Measurements from ENCODE around the gene LIMCH1.
"Not testable (repeated sequence)": the region's sequence is repeated elsewhere in the genome, so short reads cannot be mapped to it uniquely, and the experiment has no call there.

LIMCH1 gene

DNA sequence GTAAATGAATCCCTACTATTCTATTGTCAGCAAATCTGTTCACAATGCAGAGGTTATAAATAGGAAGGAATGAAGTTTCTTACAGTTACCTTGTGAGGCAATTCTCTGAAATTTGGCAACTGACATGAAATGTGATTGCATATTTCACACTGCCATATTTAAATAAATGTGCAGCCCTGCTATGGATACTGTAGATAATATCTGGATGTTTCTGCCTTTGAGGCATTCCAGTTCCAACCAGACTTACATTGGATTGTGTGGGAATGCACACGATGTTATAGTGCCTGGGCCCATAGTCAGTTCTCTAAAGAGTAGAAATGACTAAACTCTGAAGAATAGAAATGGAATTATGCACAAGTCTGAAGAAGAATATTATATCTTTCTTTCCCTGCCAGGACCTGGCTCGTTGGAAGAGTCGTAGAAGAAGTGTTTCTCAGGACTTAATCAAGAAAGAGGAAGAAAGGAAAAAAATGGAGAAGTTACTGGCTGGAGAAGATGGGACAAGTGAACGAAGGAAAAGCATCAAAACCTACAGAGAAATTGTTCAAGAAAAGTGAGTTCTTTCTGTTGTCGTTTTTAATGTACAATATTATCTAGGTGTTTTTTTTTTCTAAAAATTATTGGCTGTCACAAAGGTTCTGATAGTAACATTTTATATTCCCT lies 107.9 kb downstream of the LIMCH1 start:
- no peak for DNase-seq

GRCh38 chr4:41646862-41647261 lies 108.9 kb downstream of the LIMCH1 start:
- DNase-seq = no peak

DNA sequence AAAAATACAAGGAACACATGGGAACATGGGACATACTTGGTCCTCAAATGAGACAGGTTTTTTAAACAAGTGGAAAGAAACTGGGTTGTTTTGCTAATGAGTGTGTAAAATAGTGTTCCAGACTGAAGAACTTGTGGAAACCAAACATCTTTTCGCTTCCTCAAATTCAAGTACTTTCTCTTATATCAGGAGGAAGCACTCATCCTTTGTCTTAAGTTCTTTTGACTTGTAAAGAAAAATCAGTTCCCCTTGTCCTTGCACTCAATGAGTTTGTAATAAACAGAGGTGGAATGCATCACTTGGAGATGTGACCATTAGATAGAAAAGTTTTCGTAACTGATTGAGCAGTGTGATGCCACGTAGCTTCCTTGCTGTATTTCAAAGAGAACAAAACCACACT lies 109.4 kb downstream of the LIMCH1 start:
- DNase-seq = no peak

GRCh38 chr4:41651150-41651549 lies 113.2 kb downstream of the LIMCH1 start:
- DNase-seq = not testable (repeated sequence)

- DNase-seq = no peak
Measured at GRCh38 chr4:41652971-41653370, 115.0 kb downstream of the LIMCH1 start.

GRCh38 chr4:41653523-41653922 lies 115.6 kb downstream of the LIMCH1 start:
- DNase-seq = no peak

DNA sequence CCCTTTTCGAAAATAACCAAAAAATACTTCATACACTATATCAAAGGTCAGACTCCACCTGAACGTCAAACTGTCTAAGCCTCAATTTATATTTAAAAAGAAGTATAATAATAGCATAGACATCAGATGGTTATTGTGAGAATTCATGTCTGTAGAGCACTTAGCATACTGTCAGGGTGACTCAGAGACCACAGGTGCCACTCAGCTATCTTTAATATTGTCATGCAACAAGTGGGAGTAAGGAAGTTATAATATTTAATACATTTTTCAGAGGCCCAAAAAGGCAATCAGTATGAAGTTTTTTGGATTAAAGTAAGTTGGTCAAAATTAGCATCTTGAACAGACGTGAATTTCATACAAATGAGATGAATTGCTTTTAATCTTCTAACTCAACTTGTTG lies 117.2 kb downstream of the LIMCH1 start:
- no peak for DNase-seq

DNA sequence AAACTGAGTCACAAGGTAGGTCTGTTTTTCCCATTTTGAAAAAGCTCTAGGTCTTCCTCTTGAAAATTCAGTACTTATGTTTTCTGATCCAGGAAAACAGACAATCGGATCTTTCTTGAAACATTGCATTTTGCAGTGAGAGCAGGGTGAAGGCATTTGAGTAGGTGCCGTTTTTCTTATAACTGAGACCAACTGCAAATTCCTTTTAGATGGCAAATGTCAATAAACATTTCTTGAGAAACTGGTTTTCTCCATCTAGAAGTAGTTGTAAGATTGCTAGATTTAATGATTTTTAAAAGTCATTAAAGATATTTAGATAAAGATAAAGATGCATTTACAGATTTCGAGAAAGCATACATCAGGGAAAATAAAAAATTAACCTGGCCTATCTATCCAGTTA lies 118.1 kb downstream of the LIMCH1 start:
- no peak for DNase-seq

GRCh38 chr4:41656572-41657520 lies 118.9 kb downstream of the LIMCH1 start:
- DNase-seq = no peak

GRCh38 chr4:41657561-41657960 lies 119.6 kb downstream of the LIMCH1 start:
- no peak for DNase-seq

DNA sequence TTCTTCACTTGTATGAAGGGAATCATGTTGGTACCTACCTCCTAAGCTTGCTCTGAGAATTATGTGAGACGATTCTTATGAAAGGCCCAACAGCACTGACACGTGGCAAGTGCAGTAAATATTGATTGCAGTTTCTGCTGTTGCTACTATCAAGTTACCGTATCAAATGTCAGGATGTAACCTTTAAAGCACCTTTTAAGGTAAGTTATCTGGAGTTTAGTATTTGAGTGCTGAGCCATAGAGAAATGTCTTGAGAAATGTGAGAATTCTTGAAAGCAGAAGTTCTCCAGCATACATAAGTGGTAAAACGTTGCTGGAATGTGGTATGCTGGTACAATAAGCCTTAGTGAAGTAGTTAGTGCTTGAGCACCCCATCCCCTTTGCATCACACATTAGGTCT lies 120.2 kb downstream of the LIMCH1 start:
- no peak for DNase-seq

DNA sequence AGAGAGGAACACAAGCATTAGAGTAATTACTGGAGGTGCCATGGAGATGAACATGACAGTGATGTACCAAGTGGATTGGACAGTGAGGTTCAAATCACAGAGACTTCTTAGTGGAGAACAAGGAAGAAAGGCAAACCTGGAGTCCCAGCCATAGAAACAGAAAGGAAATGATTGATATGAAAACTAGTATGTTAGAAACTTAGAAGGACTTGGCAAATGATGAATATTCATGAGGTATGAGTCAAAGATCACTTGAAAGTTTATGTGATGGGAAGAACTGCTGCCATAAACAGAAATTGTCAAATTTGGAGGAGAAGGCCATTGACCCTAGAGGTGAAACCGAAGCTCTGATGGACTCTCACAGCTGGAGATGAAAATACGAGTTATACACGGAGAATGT lies 122.4 kb downstream of the LIMCH1 start:
- DNase-seq = no peak

- DNase-seq = peak; percentile 52
Measured at GRCh38 chr4:41661442-41662076, 123.6 kb downstream of the LIMCH1 start.

DNA sequence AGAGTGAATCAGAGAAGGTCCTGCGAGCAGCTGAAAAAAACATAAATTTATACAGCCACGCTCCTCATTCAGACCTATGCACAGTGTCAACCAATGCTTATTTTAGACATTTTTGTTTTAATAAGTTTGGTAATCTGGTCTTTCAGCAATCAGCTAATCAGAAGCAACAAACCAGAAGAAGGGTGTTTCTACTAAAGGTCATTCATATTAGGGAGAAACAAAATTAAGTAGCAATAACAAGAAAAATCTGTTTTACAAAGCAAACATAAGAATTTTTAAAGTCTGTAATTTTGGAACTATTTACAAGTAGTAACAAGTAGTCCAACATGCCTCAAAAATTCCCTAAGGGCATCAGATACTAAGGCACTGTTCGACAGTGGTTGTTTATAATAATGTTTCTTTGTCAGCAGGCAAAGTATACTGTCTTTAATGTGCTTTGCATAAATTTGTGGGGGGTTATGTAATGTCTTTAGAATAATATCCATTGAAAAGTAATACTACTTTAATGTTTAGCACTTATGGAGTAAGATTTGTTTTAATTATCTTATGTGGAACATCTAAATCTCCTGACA lies 127.8 kb downstream of the LIMCH1 start:
- no peak for DNase-seq

DNA sequence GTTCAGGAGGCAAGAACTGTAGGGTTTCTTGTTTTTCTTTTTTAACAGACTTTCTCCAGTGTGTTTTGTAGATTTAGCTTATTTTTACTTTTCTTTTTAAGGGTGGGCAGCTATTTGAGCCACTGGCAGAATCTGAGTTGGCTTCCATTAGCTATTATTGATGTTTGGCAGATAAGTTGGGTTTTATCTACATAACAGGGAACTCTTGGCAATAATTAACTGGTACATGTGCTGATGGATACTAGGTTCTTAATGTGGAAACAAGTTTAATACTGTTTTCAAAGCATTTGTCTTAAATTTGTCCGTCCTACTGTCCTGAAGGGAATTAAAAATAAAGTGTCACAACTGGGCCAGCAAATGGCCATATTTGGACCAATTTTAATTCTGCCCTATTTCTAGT lies 130.1 kb downstream of the LIMCH1 start:
- DNase-seq = no peak

GRCh38 chr4:41670530-41670929 lies 132.6 kb downstream of the LIMCH1 start:
- no peak for DNase-seq

- no peak for DNase-seq
Measured at GRCh38 chr4:41670982-41671381, 133.0 kb downstream of the LIMCH1 start.

DNA sequence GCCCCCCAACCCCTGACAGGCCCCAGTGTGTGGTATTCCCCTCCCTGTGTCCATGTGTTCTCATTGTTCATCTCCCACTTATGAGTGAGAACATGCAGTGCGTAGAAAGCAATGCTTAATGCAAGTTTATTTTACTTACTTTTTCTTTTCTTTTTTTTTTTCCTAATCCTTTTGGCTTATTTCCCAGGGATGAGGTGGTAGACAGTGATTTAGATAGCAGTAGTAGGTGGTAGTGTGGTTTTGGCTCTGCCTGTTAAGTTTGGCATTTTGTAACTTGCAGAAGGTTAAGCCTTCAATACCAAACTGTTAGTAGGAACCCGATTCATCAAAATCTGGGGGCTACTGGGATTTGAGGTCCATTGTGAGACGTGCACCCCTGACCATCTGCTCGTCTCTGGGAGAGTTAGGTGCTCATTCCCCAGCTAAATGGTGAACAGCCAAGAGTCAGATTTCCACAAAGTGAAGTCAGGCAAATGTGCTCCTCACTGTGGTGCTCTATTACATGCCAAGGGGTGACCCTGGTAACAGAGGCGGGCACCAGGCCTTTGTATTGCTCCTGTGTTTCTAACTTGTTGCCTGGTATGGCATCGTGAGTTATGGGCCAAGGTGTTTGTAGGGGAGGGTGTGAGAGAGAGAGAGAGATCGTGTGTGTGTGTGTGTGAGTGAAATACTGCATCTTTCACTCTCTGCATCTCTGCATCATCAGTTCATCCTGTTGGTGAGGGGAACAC lies 140.3 kb downstream of the LIMCH1 start:
- DNase-seq = no peak

GRCh38 chr4:41678951-41679350 lies 141.0 kb downstream of the LIMCH1 start:
- no peak for DNase-seq

- DNase-seq = no peak
Measured at GRCh38 chr4:41679991-41680390, 142.0 kb downstream of the LIMCH1 start.

GRCh38 chr4:41681054-41681453 lies 143.1 kb downstream of the LIMCH1 start:
- no peak for DNase-seq

GRCh38 chr4:41683326-41683725 lies 145.4 kb downstream of the LIMCH1 start:
- no peak for DNase-seq

DNA sequence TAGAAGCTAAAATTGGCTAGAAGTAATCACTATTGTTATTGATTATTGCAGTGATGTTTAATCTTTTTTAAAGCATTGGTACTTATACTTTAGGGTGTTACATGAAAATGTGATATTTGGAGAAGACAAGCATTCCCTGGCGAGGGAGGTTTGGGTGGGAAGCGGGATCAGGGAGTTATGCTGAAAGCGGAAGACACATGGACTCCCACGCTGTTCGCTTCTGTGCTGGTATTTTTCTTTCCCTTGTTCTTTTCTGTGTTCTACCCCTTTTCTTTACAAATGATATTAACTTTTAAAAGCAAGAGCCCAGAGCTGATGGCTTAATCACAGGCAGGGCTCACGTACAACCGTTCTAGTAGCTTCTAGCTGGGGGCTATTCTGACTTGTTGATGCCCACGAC lies 148.9 kb downstream of the LIMCH1 start:
- DNase-seq = no peak

Measured in hematopoietic multipotent progenitor cell treated with erythropoietin and hydrocortisone succinate and interleukin-3 and kit ligand, for 8 days (in vitro differentiated cells).